GM19025 (cell line): ENCODE measurements around the gene MISP3.
"Not testable (repeated sequence)": the region's sequence is repeated elsewhere in the genome, so short reads cannot be mapped to it uniquely, and the experiment has no call there.

Experiments used
- ATAC-seq: cut with Tn5 transposase; IDR thresholded peaks from one replicate; pipeline ENCODE4 v1.9.1; 2021; ENCODE audit warnings: mild to moderate bottlenecking, low read depth, moderate library complexity; ENCODE audit not compliant: unreplicated experiment

Gene MISP3

GRCh38 chr19:14072535-14073260 lies at the start of gene MISP3:
MISP3 (plus strand) TSS chr19:14072786; CDS start chr19:14073310, 524 bp downstream.
- ATAC-seq, result no peak

GRCh38 chr19:14023404-14024235 lies 49.0 kb upstream of the MISP3 start:
- no peak for ATAC-seq

GRCh38 chr19:14026652-14027192 lies 45.9 kb upstream of the MISP3 start:
- not testable (repeated sequence) for ATAC-seq

GRCh38 chr19:14027856-14028450 lies 44.6 kb upstream of the MISP3 start, which contains the start of gene RLN3:
RLN3 (plus strand) TSS chr19:14028148; CDS start chr19:14028205, 57 bp downstream.
- no peak for ATAC-seq

- no peak for ATAC-seq
These were observed 43.7 kb upstream of the MISP3 start for GRCh38 chr19:14028901-14029300.

- no peak for ATAC-seq
These were observed 41.4 kb upstream of the MISP3 start for GRCh38 chr19:14030997-14031718.

GRCh38 chr19:14031719-14032480 lies 40.7 kb upstream of the MISP3 start, which contains the start of gene IL27RA:
IL27RA (plus strand) TSS chr19:14031762; CDS start chr19:14031873, 111 bp downstream.
- no peak for ATAC-seq

GRCh38 chr19:14033946-14034345 lies 38.6 kb upstream of the MISP3 start:
- ATAC-seq, result no peak

- not testable (repeated sequence) for ATAC-seq
These were observed 37.4 kb upstream of the MISP3 start for GRCh38 chr19:14035159-14035558.

GRCh38 chr19:14035706-14036105 lies 36.9 kb upstream of the MISP3 start:
- ATAC-seq, result no peak

GRCh38 chr19:14039181-14039580 lies 33.4 kb upstream of the MISP3 start:
- no peak for ATAC-seq

GRCh38 chr19:14042659-14043608 lies 29.7 kb upstream of the MISP3 start:
- ATAC-seq, result not testable (repeated sequence)

GRCh38 chr19:14047866-14048265 lies 24.7 kb upstream of the MISP3 start:
- not testable (repeated sequence) for ATAC-seq

GRCh38 chr19:14048443-14049153 lies 24.0 kb upstream of the MISP3 start:
- no peak for ATAC-seq

- ATAC-seq, result no peak
These were observed 22.1 kb upstream of the MISP3 start for GRCh38 chr19:14050512-14050911.

- ATAC-seq, result not testable (repeated sequence)
These were observed 21.6 kb upstream of the MISP3 start for GRCh38 chr19:14050961-14051360.

- ATAC-seq, result no peak
These were observed 20.6 kb upstream of the MISP3 start for GRCh38 chr19:14051980-14052379.

GRCh38 chr19:14052470-14052869 lies 20.1 kb upstream of the MISP3 start:
- no peak for ATAC-seq
